GM23248 (cell line): ENCODE measurements around the gene TSHR. TPM values are rescaled to one million over a fixed set of nuclear protein-coding genes. Genes with fewer than 3 reads are reported as not detected.
A peak's percentile ranks its signal among the peaks of the same experiment; 100 is the strongest.

Source experiments
- DNase-seq: peaks from one replicate; pipeline ENCODE4 v3.0.0-alpha.2; 2015
- H2AFZ ChIP-seq: fragments of 200-600 bp; sonication (generic); 2 replicates; pipeline ENCODE4 v1.6.1; 2016; ENCODE audit warnings: antibody characterized with exemption
- H3F3A ChIP-seq: fragments of 200-600 bp; sonication (generic); 2 replicates; pipeline ENCODE4 v1.6.1; 2016; ENCODE audit warnings: mild to moderate bottlenecking, antibody characterized with exemption, mixed run types; ENCODE audit not compliant: insufficient read depth
- H3K27ac ChIP-seq: fragments of 200-600 bp; sonication (generic); 2 replicates; pipeline ENCODE4 v1.5.1; 2016; ENCODE audit warnings: mild to moderate bottlenecking
- H3K27me3 ChIP-seq: fragments of 200-600 bp; sonication (generic); replicated peaks from 2 replicates; pipeline ENCODE4 v1.6.1; 2016; ENCODE audit warnings: mild to moderate bottlenecking; ENCODE audit not compliant: insufficient read depth
- H3K36me3 ChIP-seq: fragments of 200-600 bp; sonication (generic); 2 replicates; pipeline ENCODE4 v1.6.1; 2016; ENCODE audit warnings: low read depth, mild to moderate bottlenecking
- H3K4me1 ChIP-seq: fragments of 200-600 bp; sonication (generic); 2 replicates; pipeline ENCODE4 v1.6.1; 2016; ENCODE audit warnings: mild to moderate bottlenecking; ENCODE audit not compliant: insufficient read depth
- H3K4me2 ChIP-seq: fragments of 200-600 bp; sonication (generic); one replicate; pipeline ENCODE4 v1.6.1; 2016; ENCODE audit warnings: mild to moderate bottlenecking; ENCODE audit not compliant: unreplicated experiment
- H3K4me3 ChIP-seq: fragments of 200-600 bp; sonication (generic); 2 replicates; pipeline ENCODE4 v1.5.1; 2016; ENCODE audit warnings: mild to moderate bottlenecking
- H3K79me2 ChIP-seq: fragments of 200-600 bp; sonication (generic); 2 replicates; pipeline ENCODE4 v1.6.1; 2016; ENCODE audit warnings: mild to moderate bottlenecking; ENCODE audit not compliant: insufficient read depth
- H3K9ac ChIP-seq: fragments of 200-600 bp; sonication (generic); 2 replicates; pipeline ENCODE4 v1.6.1; 2016; ENCODE audit warnings: mild to moderate bottlenecking
- H3K9me2 ChIP-seq: fragments of 200-600 bp; sonication (generic); 2 replicates; pipeline ENCODE4 v1.6.1; 2016; ENCODE audit warnings: mixed run types, mild to moderate bottlenecking, moderate library complexity; ENCODE audit not compliant: insufficient read depth
- H3K9me3 ChIP-seq: fragments of 200-600 bp; sonication (generic); one replicate; pipeline ENCODE4 v1.6.1; 2017; ENCODE audit warnings: low read depth
- H4K20me1 ChIP-seq: fragments of 200-600 bp; sonication (generic); 2 replicates; pipeline ENCODE4 v1.6.0; 2016; ENCODE audit not compliant: insufficient read depth
- EZH2 ChIP-seq: fragments of 200-600 bp; sonication (generic); IDR thresholded peaks from 2 replicates; pipeline ENCODE4 v1.6.1; 2018; ENCODE audit warnings: antibody characterized with exemption, mild to moderate bottlenecking; ENCODE audit not compliant: insufficient read depth, poor library complexity, severe bottlenecking
- EZH2phosphoT487 ChIP-seq: fragments of 200-600 bp; sonication (generic); IDR thresholded peaks from 2 replicates; pipeline ENCODE4 v1.6.1; 2018; ENCODE audit warnings: antibody characterized with exemption, moderate library complexity, mild to moderate bottlenecking, low read depth; ENCODE audit not compliant: insufficient read depth
- WGBS, 2 experiments: methylation state at CpG; one replicate each; pipeline ENCODE4 v1.1.6; 2015 to 2017; ENCODE audit warnings: low lambda C conversion rate in 2 of 2, low coverage in 1 of 2; ENCODE audit errors: missing lambda C conversion rate in 2 of 2; 5-methylcytosine and 5-hydroxymethylcytosine counted together
- in situ Hi-C: fragments of 300-500 bp; cut with MboI; formaldehyde crosslinking; loops from 2 replicates; pipeline ENCODE4 v1.15.0; 2020
- polyA plus RNA-seq: library from polyadenylated mRNA; unstranded; fragments of >200 nt; fragmentation: Nextera tagmentation; extraction: Ambion mirVana; gene quantifications from 2 replicates; pipeline ENCODE4 v1.2.1, GENCODE V29; 2016
- total RNA-seq: library from RNA; depleted of rRNA; stranded (reverse); fragments of >200 nt; shearing (Covaris generic); gene quantifications from 2 replicates; pipeline ENCODE4 v1.2.3, GENCODE V29; 2014

TSHR gene
- total and polyA plus RNA-seq, 2 experiments from 2014 or later = not detected

- TF ChIP-seq EZH2 = no peak
- no peak for TF ChIP-seq EZH2phosphoT487
- no peaks in the 10 kb centered on the region for H3K36me3 ChIP-seq
- H3K9ac ChIP-seq = no peak overlapping the region
- H3K9me2 ChIP-seq = no peaks in the 10 kb centered on the region
- no peak for DNase-seq
- H3K4me1 ChIP-seq = peaks cover 2% of the 10 kb centered on the region; the same call in 1 of the 2 replicates
- H3K9me3 ChIP-seq = no peaks in the 10 kb centered on the region
- H2AFZ ChIP-seq = no peak overlapping the region
- no peak overlapping the region for H3K27ac ChIP-seq
- in situ Hi-C loops = no loop called here
- no peak overlapping the region for H3K4me3 ChIP-seq
- no peak overlapping the region for H3K4me2 ChIP-seq
- no peaks in the 10 kb centered on the region for H3K79me2 ChIP-seq
- WGBS, 2 experiments = 47 to 58% methylated on average over 4 of the region's 4 CpGs
- peaks cover 1% of the 10 kb centered on the region; the same call in 1 of the 2 replicates for H3F3A ChIP-seq
- H4K20me1 ChIP-seq = no peaks in the 10 kb centered on the region
- H3K27me3 ChIP-seq = peaks cover 18% of the 10 kb centered on the region; the same call in 1 of the 2 replicates
Measured at GRCh38 chr14:80959496-80959895, 4.1 kb downstream of the TSHR start.

- H3K27me3 ChIP-seq = peaks cover 5% of the 10 kb centered on the region
- in situ Hi-C loops = no loop called here
- H3K4me2 ChIP-seq = no peak overlapping the region
- H3K4me1 ChIP-seq = no peaks in the 10 kb centered on the region
- H3K36me3 ChIP-seq = no peaks in the 10 kb centered on the region
- no peaks in the 10 kb centered on the region for H3K9me3 ChIP-seq
- WGBS, 2 experiments = 2 to 3% methylated on average over 5 of the region's 5 CpGs
- no peaks in the 10 kb centered on the region for H3K79me2 ChIP-seq
- no peak for TF ChIP-seq EZH2phosphoT487
- TF ChIP-seq EZH2 = no peak
- peak; percentile 31 for DNase-seq
- H3K9ac ChIP-seq = no peak overlapping the region
- H2AFZ ChIP-seq = no peak overlapping the region
- no peak overlapping the region for H3K27ac ChIP-seq
- H3K9me2 ChIP-seq = no peaks in the 10 kb centered on the region
- H3F3A ChIP-seq = no peaks in the 10 kb centered on the region
- H4K20me1 ChIP-seq = no peaks in the 10 kb centered on the region
- no peak overlapping the region for H3K4me3 ChIP-seq
Measured at GRCh38 chr14:80965037-80965436, 9.6 kb downstream of the TSHR start.

GRCh38 chr14:80973931-80974641 is 18.7 kb downstream of the TSHR start:
- Histone ChIP-seq H2AFZ (no peak overlapping the region), H3K79me2 (no peaks in the 10 kb centered on the region), H3K9ac (no peak overlapping the region), H3F3A (0 out of 2 replicates have a peak, but pooled peaks cover 3% of the 10 kb centered on the region), H3K4me1 (0 out of 2 replicates have a peak, but pooled peaks cover 7% of the 10 kb centered on the region), H3K9me3 (no peaks in the 10 kb centered on the region), H3K36me3 (no peaks in the 10 kb centered on the region), H3K27ac (no peak overlapping the region), H3K4me2 (no peak overlapping the region), H3K9me2 (no peaks in the 10 kb centered on the region), H3K27me3 (peaks cover 11% of the 10 kb centered on the region), H3K4me3 (no peak overlapping the region), H4K20me1 (no peaks in the 10 kb centered on the region)
- peak; percentile 48 for DNase-seq
- no peak for TF ChIP-seq EZH2phosphoT487
- no peak for TF ChIP-seq EZH2
- in situ Hi-C loops = no loop called here
- WGBS, 2 experiments = 12 to 18% methylated on average over 5 of the region's 5 CpGs

- DNase-seq = no peak
- Histone ChIP-seq H3K4me1 (0 out of 2 replicates have a peak, but pooled peaks cover 7% of the 10 kb centered on the region), H3F3A (0 out of 2 replicates have a peak, but pooled peaks cover 3% of the 10 kb centered on the region), H3K9me2 (no peaks in the 10 kb centered on the region), H3K9me3 (no peaks in the 10 kb centered on the region), H3K27me3 (peaks cover 11% of the 10 kb centered on the region), H3K36me3 (no peaks in the 10 kb centered on the region), H4K20me1 (no peaks in the 10 kb centered on the region), H3K4me3 (no peak overlapping the region), H2AFZ (no peak overlapping the region), H3K27ac (no peak overlapping the region), H3K4me2 (no peak overlapping the region), H3K9ac (no peak overlapping the region), H3K79me2 (no peaks in the 10 kb centered on the region)
- WGBS, 2 experiments = 6 to 20% methylated on average over 2 of the region's 2 CpGs
- in situ Hi-C loops = loop anchor here (25.0 kb wide), 1 partner anchor 488 kb away; no protein-coding TSS in a partner anchor
- TF ChIP-seq EZH2phosphoT487 = no peak
- TF ChIP-seq EZH2 = no peak
Measured at GRCh38 chr14:80974679-80975078, 19.3 kb downstream of the TSHR start.
